Ammon's horn (tissue), 1 donor: ENCODE results near the gene DYSF.

Experiments used
- DNase-seq: peaks from one replicate; pipeline ENCODE4 v3.0.0-alpha.2; 2016; ENCODE audit warnings: low spot score

The DYSF gene

DNA sequence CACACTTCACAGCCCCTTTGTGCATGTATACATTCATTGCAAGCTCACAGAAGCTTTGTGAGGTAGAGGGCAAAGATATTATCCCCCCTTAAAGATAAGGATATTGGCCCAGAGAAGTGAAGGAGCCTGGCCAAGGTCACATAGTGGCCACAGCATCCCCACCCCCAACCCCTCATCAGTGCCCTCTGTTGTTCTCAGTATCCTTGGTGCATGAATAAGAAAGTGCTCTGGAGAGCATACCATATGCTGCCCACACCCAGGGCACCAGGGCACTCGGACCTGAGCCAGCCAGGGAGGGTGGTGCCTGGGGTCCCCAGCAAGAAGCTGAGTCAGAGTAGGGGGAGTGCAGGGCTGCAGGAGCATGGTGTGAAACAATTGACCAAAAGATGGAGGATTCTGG lies 3.3 kb downstream of the DYSF start:
- no peak for DNase-seq

DNA sequence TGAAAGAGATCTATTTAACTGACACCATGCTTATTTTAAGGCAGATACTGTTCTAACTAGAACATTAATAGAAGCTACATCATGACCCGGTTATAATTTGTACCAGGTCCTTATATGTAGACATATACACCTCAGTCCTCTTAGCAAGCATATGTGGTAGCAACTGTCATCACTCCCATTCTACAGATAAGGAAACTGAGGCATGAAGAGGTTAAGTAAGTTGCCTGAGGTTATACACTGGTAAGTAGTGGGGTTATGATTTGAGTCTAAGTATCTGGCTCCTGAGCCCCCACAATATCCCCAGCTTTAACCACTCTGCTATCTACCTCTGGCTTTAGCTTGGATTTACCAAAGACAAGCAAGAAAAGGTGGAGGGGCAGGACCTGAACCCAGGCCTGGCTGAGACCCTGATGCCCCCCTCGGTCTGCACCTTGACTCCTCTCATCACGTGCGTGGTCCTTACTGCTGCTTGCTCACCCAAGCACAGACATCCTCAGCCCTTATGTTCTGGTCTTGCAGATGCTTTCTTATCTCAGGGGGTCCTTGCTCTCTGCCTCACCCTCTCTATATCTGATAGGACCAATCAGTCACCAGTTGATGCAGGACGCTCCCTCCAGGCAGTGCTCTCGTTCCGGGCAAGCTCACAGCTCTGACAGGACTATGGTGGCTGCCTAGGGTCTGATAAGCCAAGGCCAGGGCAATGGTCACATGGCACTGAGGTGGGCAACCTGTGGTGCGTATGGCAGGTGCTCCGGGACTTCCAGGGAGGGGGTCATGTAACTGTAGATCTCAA lies 4.0 kb downstream of the DYSF start:
- DNase-seq, result no peak

DNA sequence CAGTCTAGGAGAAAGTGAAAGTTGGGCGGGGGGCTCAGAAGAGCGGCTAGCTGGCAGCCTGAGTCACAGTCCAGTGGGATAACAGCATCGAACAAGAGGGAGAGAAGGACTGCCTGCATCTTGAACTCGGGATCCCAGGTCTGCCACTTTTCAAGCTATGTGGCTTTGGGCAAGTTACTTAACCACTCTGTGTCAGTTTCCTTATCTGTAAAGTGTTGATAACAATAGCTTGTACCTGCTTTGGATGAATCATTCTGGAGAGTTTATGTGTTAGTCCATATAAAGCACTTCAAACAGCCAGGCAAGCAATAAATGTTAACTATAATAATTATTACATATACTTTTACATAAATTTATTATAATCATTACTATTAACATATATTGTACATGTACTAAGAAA lies 4.6 kb downstream of the DYSF start:
- DNase-seq, result no peak

DNA sequence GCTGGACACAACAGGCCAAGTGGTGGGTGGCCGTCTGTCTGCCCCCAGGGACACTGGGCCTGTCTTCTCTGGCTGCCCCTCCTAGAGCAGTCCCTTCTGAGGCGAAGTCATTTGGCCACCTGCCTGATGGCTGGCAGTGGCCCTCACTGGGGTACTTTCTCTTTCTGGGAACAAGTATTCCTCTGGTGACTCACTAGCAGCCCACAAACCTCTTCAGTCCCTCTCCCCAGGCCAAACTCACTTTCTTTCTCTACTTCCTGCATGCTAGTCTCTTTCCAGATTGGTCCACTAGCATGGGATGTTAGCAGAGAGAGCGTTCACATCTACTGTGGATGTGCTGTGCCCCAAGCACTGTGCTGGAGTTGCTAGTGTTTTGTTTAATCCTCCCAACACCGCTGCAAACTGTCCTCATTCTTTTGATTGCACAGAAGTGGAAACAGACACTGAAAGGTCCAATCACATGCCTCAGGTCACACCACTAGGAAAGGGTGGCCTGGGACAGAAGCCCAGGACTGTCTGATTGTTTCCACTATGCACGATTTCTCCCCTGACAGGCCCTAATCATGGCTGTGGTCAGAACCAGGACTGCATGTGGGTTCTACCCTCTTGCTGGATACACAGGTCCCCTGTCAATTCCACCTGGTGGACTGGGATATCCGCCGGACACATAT lies 5.2 kb downstream of the DYSF start:
- no peak for DNase-seq

DNA sequence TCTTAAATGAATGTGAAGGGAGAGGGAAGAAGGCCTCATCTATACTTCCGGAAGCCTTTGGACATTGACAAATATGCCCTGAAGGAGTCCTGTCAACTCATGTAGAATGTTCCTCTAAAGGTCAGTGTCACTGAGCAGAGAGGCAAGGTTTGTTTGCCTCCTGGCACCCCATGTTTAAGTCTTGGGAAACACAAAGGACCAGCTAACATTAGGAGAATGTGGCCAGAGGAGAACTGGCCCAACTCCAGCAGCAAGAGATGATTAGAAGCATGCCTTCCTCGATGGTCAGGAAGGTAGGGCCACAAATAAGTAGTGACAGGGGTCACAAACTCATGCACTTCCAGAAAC lies 5.7 kb downstream of the DYSF start:
- no peak for DNase-seq

DNA sequence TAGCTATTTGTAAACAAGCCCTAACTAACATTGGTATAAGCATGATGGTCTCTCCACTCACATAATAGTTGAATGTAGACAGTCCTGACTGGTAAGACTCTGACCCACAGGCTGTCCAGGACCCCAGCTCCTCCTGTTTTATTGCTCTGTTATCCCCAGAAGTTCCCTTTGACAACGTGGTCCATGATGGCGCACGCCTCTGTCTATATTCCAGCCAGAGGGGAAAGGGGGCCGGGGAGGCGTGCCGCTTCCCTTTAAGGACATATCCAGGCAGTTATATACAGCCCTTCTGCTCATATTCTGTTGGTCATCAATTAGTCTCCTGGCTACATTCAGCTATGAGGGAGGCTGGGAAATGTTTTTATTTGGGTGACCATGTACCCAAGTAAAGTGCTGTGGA lies 6.7 kb downstream of the DYSF start:
- no peak for DNase-seq

DNA sequence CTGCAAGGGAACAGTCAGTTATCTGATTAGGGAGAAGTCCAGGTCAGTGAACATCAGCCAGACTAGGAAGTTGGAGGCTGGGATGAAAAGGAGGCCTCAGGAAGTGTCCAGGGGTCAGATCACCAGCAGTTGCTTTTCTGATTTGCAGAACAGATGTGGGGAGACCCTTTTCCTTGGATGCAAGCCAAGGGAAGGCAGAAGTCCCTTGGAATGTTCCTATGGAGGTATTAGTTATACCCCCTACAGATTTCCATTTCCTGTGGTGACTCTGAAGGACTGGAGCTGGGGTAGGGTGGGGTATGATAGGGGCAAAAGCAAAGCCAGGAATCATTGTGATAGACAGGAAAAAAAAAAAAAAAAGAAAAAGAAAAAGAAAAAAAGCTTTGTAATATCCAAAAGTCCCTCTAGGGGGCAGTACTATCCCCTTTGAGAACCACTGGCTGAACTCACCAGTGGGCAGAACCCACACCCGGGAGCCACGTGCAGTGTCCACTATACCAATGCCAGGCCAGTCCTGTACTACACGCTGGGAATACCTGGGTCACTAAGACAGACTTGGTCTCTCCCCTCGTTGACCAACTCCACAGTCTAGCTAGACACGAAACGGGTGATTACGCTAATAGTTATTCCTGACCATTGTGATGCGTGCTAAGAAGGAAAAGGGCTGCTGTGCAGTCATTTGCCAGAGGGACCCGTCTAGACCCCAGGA lies 7.4 kb downstream of the DYSF start:
- DNase-seq, result no peak

DNA sequence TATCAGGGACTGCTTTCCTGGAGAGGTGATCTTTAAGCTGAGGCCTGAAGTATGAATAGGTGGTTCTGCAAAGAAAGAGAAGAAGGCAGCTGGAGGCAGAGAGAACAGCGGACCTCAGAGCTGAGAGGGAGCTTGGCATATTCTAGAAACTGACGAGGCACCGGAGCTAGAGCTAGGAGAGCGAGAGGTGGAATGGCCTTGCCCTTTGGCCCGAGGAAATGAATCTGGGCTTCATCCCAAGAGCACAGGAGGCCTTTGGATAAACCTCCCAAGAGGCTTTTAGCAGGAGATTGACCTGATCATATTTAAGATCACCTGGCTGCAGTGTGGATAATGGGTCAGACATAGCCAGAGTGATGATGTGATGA lies 7.9 kb downstream of the DYSF start:
- no peak for DNase-seq

DNA sequence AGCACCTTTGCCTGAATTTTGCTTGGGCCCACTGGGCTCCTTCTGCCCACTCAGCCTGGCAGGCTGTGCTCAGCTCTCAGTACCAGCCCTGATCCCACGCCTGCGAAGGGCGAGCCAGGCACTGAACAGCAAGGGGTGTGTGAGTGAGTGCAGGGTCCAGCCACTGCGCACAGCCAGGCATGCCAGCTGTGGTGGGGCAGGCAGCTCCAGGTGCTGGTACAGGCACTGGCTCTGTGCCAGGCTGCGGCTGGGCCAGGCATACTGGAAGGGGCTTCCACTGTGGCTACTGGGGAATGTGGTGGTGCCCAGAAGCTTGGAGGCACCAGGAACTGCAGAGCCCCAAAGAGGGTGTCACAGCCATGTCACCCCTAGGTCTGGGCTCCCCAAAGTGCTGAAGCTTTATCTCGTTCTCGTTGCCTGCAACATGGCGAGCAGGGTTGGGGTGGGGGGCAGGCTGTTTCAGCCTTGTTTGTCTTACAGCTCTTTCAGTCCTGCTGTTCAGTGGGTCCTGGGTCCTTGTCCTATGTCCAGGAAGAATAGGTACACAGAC lies 8.8 kb downstream of the DYSF start:
- DNase-seq, result no peak

DNA sequence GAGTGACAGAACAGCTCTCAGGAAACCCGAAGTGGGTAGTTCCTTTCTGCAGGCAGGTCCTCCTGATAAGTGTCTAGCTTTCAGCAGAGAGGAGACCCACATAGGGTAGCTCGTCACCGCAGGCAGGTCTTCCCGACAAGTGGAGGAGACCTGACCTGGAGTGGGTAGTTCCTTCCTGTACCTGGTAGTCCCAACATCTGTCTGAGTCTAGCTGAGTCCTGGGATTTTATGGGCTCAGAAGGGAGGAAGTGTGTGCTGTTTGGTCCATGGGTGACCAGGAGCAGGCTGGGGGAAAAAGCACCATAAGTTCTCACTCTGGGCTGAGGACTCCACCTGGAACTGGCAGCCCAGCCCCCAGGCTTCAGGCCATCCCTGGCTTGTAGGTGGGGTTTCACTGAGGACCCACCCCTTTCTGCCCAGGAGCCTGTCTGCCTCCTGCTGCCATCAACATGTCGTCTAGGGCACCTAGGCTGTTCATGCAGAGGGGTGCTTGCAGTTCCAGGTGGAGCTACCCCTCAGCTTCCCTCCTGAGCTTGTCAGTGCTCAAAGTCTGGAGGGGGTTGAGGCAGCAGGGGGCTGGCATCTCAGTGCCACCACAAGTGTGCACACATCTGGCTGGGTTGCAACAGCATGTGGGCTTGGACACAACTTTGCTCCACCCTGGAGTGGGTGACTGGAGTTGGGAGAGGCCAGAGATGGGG lies 9.4 kb downstream of the DYSF start:
- no peak for DNase-seq

DNA sequence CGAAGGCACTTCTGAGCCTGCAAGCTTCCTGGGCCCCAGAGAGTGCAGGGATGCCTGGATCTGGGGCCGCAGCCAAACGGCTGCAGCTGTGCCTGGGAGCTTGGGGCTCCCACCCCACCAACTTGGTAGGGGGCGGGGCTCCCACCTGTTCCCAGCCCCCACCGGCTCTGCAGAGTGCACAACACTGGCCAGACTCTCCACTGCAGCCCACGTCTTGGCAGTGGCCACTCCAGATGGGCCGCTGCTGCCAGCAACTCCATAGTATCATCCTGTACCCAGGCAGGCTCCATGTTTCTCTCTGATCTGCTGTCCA lies 9.9 kb downstream of the DYSF start:
- DNase-seq, result no peak

DNA sequence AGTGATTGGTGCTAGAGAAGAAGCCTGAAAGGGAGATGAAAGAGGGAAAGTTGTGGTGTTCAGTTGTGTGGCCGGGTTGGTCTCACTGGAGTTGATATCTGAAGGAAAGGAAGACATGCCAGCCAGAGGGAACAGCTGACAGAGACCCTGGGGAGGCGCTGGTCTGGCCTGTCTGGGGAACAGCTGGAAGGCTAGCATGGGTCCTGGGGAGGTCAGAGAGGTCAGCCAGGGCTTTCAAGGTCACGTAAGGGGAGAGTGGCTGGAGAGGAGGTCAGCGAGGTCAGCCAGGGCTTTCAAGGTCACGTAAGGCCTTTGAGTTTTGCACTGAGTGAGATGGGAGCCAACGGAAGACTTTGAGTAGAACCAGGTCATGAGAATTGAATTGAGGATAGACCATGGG lies 11.0 kb downstream of the DYSF start:
- DNase-seq, result no peak

DNA sequence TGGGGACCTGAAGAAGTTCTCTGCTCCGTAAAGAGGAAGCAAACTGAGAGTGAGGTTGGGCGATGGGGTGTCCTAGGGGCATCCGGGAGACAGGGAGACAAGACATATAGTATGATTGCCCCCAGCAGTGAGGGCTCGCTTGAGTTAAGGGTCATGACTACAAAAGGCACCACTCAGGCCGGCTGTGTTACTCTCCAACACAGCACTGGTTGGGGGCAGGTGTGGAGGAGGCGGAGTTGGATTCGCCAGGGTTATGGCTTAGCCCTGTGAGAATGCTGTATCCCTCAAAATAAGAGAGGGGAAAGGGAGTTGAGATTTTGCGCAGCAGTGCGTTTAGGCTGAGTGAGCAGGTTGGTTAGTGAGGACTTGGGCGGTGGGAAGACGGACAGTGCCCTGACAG lies 12.0 kb downstream of the DYSF start:
- DNase-seq, result no peak

DNA sequence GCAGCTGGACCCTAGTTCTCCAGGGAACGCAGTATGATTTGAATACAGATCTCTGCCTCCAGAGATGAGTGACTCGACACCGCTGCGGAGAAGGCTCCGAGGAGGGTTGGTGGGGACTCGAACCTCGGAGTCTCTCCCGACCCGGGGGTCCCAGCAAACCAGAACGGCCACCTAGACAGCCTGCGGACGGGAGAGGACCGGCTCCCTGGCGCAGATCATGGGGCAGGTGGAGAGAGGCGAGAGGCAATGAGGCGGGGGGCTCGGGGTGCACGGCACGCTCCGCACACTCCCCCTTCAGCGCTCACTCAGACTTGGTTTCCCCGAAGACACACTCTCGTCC lies 12.6 kb downstream of the DYSF start:
- no peak for DNase-seq

DNA sequence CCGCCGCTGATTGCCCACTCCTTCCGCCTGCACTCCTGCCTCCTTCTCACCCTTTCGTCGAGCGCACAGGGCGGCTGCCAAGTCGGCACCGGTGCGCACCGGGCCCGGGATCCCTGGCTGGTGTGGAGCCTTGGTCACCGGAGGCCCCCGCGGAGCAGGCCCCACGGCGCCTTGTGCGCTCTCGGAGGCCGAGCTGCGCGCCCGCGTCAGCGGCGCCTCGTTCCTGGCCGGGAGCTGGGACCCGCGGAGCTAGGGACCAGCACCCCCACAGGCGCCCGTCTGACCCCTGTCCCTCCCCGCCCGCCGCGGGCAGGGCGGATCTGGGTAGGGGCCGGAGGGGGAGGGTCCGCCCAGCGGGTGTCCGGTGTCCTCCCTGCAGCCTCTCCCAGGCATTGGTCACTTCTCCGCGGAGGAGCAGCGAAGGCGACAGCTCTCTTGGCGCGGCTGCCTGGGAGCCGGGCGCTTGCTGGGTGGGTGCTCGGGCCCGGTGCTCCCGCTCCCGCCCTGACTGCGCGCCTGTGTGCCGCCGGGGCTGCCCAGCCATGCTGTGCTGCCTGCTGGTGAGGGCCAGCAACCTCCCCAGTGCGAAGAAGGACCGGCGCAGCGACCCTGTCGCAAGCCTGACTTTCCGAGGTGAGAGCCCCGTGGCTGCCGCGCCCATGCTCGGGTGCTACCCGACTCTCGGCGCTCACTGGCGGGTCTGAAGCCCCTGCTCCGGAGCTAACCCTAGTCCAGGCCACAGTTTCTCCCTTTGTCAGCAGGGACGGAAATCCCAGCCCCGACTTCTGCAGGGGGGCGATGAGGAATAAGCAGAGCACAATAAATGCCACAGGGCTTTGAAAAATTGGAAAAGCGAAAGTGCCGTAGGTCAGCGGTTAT lies 13.2 kb downstream of the DYSF start:
- no peak for DNase-seq

DNA sequence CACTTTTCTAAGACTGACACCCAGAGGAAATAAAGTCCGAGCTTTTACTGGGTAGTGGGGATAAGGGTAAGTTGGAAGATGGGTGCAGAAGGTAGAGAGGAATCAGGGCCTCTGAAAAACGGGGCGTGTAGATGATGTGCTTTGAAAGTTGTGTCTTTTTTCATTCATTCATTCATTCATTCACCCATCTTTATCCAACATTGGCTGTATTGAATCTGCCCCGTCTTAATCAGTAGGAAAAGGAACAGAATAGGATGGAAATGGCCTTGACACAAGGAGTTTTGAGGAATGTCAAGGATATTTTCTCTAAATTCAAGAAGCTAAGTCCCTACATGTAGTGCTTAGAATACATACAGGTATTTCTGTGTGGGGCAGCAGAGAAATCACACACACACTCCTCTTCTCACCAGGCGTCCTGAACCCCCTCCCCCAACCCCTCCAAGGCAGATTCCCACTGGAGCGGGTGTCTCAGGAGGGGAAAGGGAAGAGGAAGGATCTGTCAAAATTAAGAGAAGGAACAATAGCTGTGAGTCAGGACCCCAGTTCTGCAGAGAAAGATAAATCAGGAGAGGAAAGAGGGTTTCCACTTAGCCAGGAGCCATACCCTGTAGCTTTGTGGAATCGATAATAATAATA lies 13.9 kb downstream of the DYSF start:
- no peak for DNase-seq

DNA sequence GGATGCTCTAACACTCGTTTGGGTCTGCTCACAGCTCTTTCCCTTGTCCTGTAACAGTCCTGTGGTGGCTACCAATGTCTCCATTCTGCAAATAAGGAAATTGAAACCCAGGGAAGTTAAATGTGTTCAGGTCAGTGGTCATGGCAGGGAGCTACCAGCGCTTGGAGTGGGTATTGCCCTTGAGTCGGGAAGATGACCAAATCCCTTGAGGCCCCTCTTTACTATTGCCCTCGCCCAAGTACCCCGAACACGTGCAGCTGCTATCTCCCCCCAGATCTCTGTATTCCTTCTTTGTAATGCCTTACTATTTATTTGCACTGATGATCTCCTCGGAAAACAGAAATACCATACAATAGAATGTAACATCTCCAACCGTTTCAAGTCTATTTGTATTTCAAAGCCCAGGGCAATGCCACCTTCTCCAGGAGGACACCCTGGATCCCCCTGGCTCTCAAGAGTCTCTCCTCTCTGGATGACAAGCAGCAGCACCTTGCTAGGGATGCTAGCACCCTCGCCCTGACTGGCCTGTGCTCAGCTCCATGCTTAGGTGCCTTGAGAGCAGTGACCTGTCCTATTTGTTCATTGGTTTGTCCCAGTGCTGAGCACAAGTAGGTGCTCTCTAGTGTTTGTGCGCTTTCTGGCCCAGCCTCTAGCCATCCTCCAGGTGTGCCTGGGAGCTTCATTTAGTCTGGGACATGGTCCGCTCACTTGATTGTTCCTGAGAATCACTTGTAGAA lies 15.1 kb downstream of the DYSF start:
- no peak for DNase-seq

DNA sequence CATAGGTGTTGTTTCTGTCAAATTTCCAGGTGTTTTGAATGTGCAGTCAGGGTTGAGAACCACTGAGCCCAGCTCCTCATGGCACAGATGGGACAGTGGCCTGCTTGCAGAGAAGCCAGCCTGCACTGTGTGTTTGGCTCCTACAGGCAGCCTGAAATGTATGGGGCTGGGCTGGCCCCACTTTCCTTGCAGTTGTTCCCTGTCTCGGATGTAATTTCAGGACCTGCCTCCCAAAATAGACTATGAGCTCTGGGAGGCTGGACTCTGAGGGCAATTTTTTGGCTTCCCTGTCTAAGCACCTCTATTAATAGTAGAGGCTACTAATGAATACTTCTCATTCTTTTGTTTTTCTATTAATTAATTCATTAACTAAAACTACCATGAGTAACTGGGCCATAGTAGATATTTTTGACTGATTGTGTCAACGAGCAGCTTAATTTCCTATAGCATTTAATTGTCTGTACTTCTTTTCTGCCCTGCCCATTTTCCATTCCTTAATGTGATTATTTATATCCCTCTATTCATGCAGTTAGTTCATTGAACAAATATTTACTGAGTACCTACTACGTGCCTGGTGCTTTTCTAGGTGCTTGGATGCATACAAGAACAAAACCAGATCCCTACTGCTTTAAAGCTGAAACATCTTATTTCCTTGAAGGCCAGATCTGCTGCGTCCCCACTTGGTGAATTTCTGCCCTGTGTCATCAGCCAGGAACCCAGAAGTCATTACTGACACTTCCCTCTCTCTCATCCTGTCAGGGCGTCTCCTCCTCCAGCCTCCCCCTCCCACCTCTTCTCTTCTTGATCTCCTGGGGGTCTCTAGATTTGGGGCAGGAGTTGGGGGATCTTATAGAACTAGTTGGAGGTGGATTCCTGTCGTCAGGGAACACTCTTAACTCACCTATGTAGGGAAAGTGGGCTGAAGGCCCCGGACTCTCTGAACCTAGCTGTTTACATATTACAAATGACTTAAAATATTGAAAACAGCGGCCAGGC lies 16.3 kb downstream of the DYSF start:
- DNase-seq, result no peak

DNA sequence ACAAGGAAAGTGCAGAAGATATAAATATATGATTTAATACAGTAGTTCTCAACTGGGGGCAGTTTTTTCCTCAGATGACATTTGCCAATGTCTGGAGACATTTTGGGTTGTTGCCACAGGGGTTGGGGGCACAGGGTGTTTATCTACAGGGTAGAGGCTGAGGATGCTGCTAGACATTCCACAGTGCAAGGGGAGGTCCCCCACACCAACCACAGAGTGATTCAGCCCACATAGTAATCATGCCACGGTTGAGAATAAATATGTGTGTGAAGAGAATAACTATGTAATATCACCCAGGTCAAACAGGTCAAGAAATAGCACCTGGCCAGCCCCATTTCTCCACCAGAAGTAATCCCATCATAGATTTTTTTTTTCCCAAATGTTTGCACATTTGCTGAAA lies 17.9 kb downstream of the DYSF start:
- no peak for DNase-seq
